Measurements from ENCODE around the gene SERTAD2.
A peak's percentile ranks its signal among the peaks of the same experiment; 100 is the strongest.

SERTAD2 gene

GRCh38 chr2:64607381-64608304 lies 46.1 kb downstream of the SERTAD2 start:
- no peak for DNase-seq

GRCh38 chr2:64606479-64607363 lies 47.0 kb downstream of the SERTAD2 start:
- DNase-seq, result no peak

GRCh38 chr2:64605991-64606478 lies 47.7 kb downstream of the SERTAD2 start:
- DNase-seq, result no peak

- DNase-seq, result no peak
These were observed 48.7 kb downstream of the SERTAD2 start for GRCh38 chr2:64605026-64605471.

- no peak for DNase-seq
These were observed 49.6 kb downstream of the SERTAD2 start for GRCh38 chr2:64604155-64604554.

- no peak for DNase-seq
These were observed 51.3 kb downstream of the SERTAD2 start for GRCh38 chr2:64602436-64602835.

- DNase-seq, result no peak
These were observed 51.8 kb downstream of the SERTAD2 start for GRCh38 chr2:64601785-64602391.

GRCh38 chr2:64601034-64601754 lies 52.5 kb downstream of the SERTAD2 start:
- no peak for DNase-seq

GRCh38 chr2:64599469-64599868 lies 54.2 kb downstream of the SERTAD2 start:
- no peak for DNase-seq

- DNase-seq, result no peak
These were observed 55.5 kb downstream of the SERTAD2 start for GRCh38 chr2:64598226-64598625.

- DNase-seq, result no peak
These were observed 58.1 kb downstream of the SERTAD2 start for GRCh38 chr2:64595397-64596176.

GRCh38 chr2:64594226-64594989 lies 59.3 kb downstream of the SERTAD2 start:
- no peak for DNase-seq

- DNase-seq, result no peak
These were observed 60.6 kb downstream of the SERTAD2 start for GRCh38 chr2:64593035-64593655.

- no peak for DNase-seq
These were observed 62.5 kb downstream of the SERTAD2 start for GRCh38 chr2:64591188-64591587.

GRCh38 chr2:64587561-64587960 lies 66.2 kb downstream of the SERTAD2 start:
- DNase-seq, result no peak

- peak; percentile 8 for DNase-seq
These were observed 66.7 kb downstream of the SERTAD2 start for GRCh38 chr2:64586883-64587481.

GRCh38 chr2:64586054-64586453 lies 67.7 kb downstream of the SERTAD2 start:
- no peak for DNase-seq

- DNase-seq, result peak; percentile 35
These were observed 70.9 kb downstream of the SERTAD2 start for GRCh38 chr2:64582774-64583340.

- no peak for DNase-seq
These were observed 71.8 kb downstream of the SERTAD2 start for GRCh38 chr2:64581777-64582539.

Measured in NCI-H774 (cell line).